ENCODE measurements around the gene ATXN10.

- TF ChIP-seq CTCF (IDR thresholded peaks at IDR 0.05; ENCODE audit: insufficient read depth, low read length, poor library complexity, severe bottlenecking): no peak
- no peak for TF ChIP-seq EZH2phosphoT487 (conservative IDR thresholded peaks at IDR 0.05; ENCODE audit: low read length)
Observed at GRCh38 chr22:45888221-45889092, 216.8 kb downstream of the ATXN10 start.
